GM21390 (cell line): ENCODE data around the gene RTL1.

ENCODE experiments used
- ATAC-seq: cut with Tn5 transposase; IDR thresholded peaks from one replicate; pipeline ENCODE4 v1.9.1; 2021; ENCODE audit not compliant: unreplicated experiment

RTL1 gene

DNA sequence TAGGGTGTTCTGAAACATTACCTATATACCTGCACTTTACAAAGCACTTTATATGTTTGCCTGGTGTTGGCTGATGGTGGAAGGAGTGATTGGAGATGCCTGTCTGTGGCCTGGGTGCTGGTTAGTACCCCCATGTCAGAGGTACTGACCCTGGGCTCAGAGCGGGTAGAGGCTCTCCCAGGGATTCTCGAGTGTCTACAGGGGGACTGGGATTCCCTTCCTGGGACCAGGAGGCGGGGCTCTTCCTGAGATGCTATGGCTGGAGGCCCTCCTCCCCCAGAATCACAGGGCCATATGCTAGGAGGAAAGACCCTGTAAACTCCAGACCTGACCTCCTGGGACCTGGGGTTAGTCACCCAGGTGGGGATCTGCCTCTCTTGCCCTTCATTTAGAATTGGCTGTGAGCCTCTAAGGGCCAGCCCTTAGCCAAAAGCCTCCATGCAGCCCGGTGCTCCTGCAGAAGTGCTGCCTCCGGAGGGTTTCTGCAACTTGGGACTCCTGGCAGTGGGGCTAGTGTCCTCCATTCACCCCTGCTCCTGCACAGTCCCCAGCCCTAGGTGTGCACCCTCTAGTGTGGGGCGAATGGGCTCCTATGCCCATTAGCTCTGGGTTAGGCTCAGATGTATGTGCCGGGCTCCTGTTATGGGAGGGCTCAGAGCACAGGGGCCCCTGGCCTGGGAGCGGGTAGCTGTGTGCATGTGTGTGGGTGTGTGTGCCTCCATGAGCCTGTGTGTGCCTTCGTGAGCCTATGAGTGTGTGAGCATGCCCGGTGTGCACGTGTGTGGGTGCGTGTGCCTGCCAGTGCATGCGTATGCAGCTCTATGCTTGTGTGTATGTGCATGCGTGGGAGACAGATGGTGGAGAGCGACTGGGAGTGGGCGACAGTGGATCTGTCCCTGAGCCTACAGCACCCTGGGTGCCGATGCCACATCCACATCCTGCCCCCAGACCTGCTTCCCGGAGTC is 36.6 kb downstream of the RTL1 start:
- ATAC-seq: no peak

DNA sequence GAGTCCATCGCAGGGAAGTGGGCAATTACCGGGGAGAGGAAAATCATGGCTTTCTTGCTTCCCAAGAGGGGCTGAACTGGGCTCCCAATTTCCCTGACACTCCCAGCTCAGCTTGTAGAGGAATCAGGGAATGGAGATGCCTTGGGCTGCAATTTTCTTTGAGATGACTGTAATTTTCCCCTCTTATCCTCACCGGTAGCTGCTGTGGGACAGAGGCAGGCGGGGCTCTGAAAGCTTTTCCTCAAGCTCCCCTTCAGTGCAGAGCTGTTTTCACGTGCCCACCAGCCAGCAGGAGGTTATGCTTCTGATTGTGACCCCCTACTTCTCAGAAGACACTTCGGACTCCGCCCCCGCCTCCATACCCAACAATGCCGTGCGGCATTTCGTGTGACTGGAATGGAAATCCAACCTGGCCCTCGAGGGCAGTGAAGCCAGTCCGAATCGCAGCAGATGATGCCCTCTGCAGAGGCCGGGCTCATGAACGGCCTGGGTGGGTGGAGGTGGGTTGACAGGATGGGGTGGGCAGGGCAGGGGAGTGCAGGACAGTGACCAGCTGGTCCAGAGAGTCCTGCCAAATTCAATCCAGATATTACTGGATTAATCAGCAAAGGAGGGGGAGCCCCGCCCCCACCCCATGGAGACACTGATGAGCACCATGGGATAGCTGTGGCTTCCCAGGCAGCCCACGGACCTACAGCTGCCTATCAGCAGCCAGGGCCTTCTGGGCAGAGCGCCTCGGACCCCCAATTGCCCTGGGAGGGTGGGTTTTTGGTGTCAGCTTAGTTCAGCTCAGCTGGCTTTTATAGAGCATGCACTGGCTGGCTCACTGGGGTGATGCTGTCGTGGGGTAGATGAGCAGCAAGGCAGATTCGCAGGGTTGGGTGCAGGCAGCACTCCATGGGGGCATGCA is 37.6 kb downstream of the RTL1 start:
- no peak for ATAC-seq

DNA sequence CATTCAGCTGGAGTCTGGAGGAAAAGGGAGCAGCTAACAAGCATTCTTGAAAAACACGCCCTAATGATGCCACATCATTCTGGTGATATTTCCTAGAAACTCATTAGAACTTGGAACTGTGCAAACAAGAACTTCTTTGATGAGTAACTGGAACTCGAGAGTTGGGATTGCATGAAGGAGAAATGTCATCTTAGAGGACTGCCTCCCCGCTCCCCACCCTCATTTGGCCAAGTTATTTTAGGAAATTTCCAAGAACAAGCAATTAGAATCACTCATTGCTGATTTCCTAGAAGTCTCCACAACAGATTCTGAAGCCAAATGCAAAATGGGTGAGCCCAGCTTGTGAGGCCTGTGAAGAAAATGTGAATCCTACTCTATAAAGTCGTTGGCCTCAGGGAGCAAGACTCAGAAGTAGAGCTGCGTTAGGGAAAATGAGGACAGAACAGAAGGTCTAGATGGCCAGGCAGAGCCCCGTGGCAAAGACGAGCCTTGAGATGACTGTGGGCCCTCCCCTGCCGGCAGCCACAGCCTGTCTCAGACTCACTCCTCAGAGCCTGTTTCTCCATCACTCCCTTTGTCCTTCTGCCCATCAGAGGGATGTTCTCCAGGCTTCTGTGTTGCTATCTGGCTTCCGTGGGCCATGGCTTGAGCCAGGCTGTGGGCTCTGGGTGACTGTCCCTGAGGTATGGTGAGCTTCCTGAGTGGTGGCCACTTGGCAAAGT is 38.4 kb downstream of the RTL1 start:
- ATAC-seq: no peak

GRCh38 chr14:100864206-100864605 is 39.3 kb downstream of the RTL1 start:
- no peak for ATAC-seq

GRCh38 chr14:100862793-100863192 is 40.7 kb downstream of the RTL1 start:
- no peak for ATAC-seq

GRCh38 chr14:100862277-100862676 is 41.2 kb downstream of the RTL1 start:
- ATAC-seq: no peak

DNA sequence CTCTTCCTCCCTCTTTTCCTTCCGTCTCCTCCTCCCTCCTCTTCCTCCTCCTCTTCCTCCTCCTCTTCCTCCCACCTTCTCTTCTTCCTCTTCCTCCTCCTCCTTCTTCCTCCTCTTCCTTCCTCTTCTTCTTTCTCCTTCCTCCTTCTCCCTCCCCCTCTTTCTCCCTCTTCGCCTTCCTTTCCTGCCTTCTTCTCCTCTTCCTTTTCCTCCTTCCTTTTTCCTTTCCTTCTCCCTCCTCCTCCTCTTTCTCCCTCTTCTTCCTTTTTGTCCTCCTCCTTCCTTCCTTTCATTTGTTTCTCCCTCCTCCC is 41.6 kb downstream of the RTL1 start:
- ATAC-seq: no peak

DNA sequence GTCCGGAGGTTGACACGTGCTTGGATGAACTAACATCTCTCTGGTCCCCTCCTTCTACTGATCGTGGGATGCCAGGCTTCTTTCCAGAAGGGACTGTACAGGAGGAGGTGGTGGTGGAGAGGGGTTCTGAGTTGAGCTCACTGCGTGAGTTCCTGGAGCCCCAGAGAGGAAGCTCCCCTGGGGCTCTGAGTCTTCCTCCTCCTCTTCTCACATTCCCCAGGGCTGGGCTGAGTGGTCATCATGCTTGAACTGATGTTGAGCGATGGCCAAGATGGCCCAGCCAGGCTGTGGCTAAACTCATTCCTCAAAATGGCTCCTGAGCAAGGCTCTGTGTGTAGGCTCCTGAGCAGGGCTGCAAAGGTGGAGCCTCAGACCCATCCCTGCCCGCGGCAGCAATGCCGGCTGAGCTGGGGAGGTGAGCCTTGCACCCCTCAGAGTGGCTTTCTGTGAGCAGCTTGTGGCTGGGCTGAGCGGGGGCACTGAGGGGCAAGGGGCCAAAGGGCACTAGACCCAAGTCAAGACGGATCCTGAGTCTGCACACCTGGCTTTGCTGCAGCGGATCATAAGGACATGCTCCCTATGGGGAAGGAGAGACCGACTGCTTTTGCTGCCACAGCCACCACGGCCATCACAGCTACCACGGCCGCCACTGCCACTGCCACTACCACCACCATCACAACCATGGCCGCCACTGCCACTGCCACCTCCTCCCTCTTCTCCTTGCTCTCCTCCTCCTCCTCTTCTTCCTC is 42.2 kb downstream of the RTL1 start:
- no peak for ATAC-seq

DNA sequence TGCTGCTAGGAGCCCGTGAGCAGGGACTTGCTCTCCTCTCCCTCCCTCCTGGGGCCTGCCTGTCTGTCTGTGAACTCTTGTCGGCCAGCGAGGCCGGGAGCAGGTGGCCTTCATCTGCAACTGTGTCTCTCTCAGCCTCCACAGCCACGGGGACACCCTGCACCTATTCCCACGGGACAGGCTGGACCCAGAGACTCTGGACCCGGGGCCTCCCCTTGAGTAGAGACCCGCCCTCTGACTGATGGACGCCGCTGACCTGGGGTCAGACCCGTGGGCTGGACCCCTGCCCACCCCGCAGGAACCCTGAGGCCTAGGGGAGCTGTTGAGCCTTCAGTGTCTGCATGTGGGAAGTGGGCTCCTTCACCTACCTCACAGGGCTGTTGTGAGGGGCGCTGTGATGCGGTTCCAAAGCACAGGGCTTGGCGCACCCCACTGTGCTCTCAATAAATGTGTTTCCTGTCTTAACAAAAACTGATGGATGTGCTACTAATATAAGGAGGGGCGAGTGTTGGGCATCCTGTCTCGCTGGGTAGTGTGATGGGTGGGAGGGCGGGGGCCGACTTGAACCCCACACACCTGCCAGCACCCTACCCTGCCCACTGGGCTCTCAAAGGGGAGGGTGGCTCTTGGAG is 42.9 kb downstream of the RTL1 start:
- no peak for ATAC-seq

GRCh38 chr14:100859781-100860180 is 43.7 kb downstream of the RTL1 start:
- no peak for ATAC-seq

- ATAC-seq: no peak
These were observed 44.7 kb downstream of the RTL1 start for GRCh38 chr14:100858838-100859220.

- no peak for ATAC-seq
These were observed 45.3 kb downstream of the RTL1 start for GRCh38 chr14:100857923-100858837.

DNA sequence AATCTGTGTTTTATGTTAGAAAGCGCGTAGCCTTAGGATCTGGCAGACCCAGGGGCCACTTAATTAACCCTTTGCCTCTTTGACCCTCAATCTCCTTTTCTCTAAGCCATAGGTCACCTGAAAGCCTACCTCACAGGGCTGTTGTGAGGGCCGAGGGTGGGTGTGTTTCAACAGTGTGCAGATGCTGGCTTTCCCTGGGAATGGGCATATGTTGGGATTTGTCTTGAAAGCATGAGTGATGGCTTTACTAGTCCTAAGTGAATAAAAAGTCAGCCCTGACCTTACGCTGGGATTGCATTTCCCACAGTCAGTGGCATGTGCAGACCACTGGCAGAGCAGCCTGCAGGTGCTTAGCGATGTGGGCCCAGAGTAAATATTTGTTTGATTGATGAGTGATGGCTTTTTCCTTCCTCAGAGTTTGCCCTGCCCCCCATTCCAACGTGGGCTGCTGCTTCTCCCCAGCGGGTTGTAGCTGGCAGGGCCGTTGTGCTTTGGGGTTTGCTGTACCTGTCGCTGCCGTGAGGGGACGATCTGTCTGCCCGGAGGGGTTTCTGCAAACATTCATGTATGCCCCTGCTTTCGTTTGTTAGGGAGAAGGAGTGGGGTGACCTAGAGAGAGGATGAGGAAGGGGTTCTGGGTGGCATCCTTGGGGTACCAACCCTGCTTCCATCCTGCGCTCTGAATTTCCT is 46.1 kb downstream of the RTL1 start:
- ATAC-seq: no peak

DNA sequence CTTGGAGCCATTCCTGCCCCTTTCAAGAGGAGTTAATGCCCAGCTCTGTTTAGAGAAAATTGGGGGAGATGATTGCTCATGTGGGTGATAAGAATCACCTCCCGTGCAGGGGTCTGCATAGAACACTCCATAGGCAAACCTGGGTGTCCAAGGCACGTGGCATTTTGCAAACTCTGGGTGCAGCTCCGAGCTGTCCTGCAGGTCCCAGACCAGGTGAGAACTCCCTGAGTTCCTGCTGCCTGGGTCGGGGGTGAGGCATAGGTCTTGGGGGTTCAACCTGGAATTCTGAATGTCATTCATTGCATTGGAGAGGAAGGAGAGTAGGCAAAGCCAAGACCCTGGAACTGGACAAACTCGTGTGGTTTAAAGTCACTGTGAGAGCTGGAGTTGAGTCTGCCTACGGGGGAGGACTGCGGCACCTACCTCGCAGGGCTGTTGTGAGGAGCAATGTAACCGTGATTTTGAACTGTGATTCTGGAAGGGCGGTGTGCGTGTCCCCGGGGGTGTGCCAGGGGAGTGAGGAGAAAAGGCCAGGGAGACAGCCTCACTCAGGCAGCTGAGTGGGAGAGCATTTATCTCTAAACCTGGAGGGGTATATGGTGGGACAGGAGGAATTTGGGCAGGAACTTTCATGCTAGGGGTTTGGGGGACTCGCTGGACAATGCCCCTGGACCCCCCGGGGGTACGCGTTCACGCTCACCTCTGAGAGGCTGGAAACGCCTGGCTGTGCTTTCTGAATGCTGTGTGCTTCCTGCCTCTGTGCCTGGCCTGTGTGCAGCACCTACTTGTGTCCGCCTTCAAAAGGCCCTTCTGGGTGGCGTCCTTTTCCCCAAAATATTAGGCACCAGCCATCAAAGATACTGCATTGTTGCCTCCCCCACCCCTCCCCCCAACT is 47.2 kb downstream of the RTL1 start:
- no peak for ATAC-seq

DNA sequence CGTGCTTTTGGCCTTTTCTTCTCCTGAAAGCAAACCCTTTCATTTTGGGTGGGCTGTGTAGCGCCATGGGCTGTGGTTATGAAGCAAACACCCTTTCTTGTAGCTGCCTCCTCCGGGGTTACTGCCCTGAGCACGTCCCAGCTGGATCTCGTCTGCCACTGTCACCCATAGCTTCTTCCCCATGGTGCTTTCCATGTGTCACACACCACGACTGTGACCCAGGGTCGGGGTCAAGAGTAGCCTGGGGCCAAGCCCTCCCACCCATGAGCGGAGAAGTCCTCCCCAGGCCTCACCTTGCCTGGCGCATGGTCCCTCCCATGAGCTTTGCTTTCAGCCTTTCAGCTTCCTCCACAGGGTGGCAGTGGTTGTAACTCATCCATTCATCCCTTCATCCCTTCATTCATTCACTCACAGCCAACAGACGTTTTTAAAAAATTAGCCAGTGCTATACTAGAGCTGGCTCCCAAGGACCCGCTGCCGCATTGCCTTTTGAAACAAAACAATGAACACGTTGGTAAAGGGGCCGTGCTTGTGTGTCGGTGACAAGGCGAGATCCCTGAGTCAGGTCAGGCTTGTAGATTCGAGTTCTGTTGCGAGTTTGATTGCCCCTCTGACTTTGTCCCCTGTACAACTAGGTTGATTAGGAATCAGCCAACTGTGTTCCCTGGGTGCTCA is 48.1 kb downstream of the RTL1 start:
- ATAC-seq: no peak

GRCh38 chr14:100854435-100854834 is 49.1 kb downstream of the RTL1 start:
- ATAC-seq: no peak
